HCT116 (cell line): ENCODE results near the gene FYCO1.

ENCODE experiments used
- CTCF ChIP-seq, 3 experiments: fragments of 200-600 bp in 1 of 3; sonication (generic) in 1 of 3; IDR thresholded peaks in 2 of 3; conservative IDR thresholded peaks in 1 of 3; 2 replicates each; pipeline ENCODE4 v1.5.1; 2012 to 2017; ENCODE audit warnings: low read depth in 2 of 3, low read length in 2 of 3, antibody characterized with exemption in 1 of 3, borderline replicate concordance in 1 of 3, control low read depth in 1 of 3, mild to moderate bottlenecking in 1 of 3, mixed read lengths in 1 of 3, mixed run types in 1 of 3, moderate library complexity in 1 of 3; ENCODE audit not compliant: insufficient read depth in 1 of 3
- EZH2 ChIP-seq: fragments of 200-600 bp; sonication (generic); IDR thresholded peaks from 2 replicates; pipeline ENCODE4 v1.6.1; 2017; ENCODE audit warnings: antibody characterized with exemption, mixed run types
- EZH2phosphoT487 ChIP-seq: fragments of 200-600 bp; IDR thresholded peaks from 2 replicates; pipeline ENCODE4 v1.6.1; 2018; ENCODE audit warnings: antibody characterized with exemption, borderline replicate concordance
- JUND ChIP-seq: IDR thresholded peaks from 2 replicates; pipeline ENCODE4 v1.6.1; 2012
- POLR2A ChIP-seq: IDR thresholded peaks from 2 replicates; pipeline ENCODE4 v1.7.0; 2011; ENCODE audit warnings: borderline replicate concordance; ENCODE audit not compliant: insufficient read depth, insufficient read length; ENCODE audit errors: extremely low read depth
- POLR2AphosphoS5 ChIP-seq: IDR thresholded peaks from 2 replicates; pipeline ENCODE4 v1.6.1; 2011; ENCODE audit warnings: mild to moderate bottlenecking, low read depth, low read length, moderate library complexity
- REST ChIP-seq: IDR thresholded peaks from 2 replicates; pipeline ENCODE4 v1.6.1; 2012; ENCODE audit warnings: low read depth
- SIN3A ChIP-seq: IDR thresholded peaks from 2 replicates; pipeline ENCODE4 v1.6.1; 2012; ENCODE audit warnings: low read depth
- YY1 ChIP-seq: IDR thresholded peaks from 2 replicates; pipeline ENCODE4 v1.6.1; 2011; ENCODE audit warnings: low read length, low read depth, moderate library complexity, mild to moderate bottlenecking; ENCODE audit not compliant: insufficient replicate concordance; ENCODE audit errors: extremely low read depth
- ZNF274 ChIP-seq: fragments of 200-500 bp; sonication (Bioruptor generic); IDR thresholded peaks from 2 replicates; pipeline ENCODE4 v1.6.1; 2014; ENCODE audit warnings: mild to moderate bottlenecking, low read depth, low read length, inconsistent platforms

GRCh38 chr3:45981346-45982074, 14.1 kb downstream of the FYCO1 start:
- TF ChIP-seq CTCF (IDR thresholded peaks at IDR 0.05 in 2 of 3, conservative IDR thresholded peaks at IDR 0.05 in 1 of 3; ENCODE audit: borderline replicate concordance in 1 of 3, insufficient read depth in 1 of 3, low read depth in 2 of 3, low read length in 2 of 3) (no peak), POLR2AphosphoS5 (no peak), EZH2 (no peak), ZNF274 (no peak), EZH2phosphoT487 (no peak), POLR2A (no peak), SIN3A (no peak), JUND (no peak), REST (no peak), YY1 (no peak)
